ENCODE measurements around the gene THOC6.
A peak's percentile ranks its signal among the peaks of the same experiment; 100 is the strongest.

The THOC6 gene

GRCh38 chr16:3017794-3018506, 5.9 kb upstream of the THOC6 start, which contains the start of gene CLDN6:
Gene CLDN6 (minus strand): TSS chr16:3018183. CDS start chr16:3016021, 2,162 bp downstream.
- DNase-seq = peak in 4 of 6 experiments; percentile 11 to 17 (median 14)

- DNase-seq = no peak
Measured at GRCh38 chr16:3019594-3020246, 4.1 kb upstream of the THOC6 start.

GRCh38 chr16:3020247-3020603, 3.6 kb upstream of the THOC6 start, which contains the start of gene TNFRSF12A:
Gene TNFRSF12A (plus strand): TSS chr16:3020368. CDS start chr16:3020398, 30 bp downstream.
- peak in 5 of 6 experiments; percentile 27 to 64 (median 51) for DNase-seq

- DNase-seq = peak in 4 of 6 experiments; percentile 27 to 57 (median 46)
Measured at GRCh38 chr16:3020604-3021448, 3.0 kb upstream of the THOC6 start.

- peak; percentile 29 to 71 (median 62) for DNase-seq
Measured at GRCh38 chr16:3021449-3022207, 2.2 kb upstream of the THOC6 start.

GRCh38 chr16:3022208-3022683, 1.6 kb upstream of the THOC6 start:
- DNase-seq = peak in 4 of 6 experiments; percentile 21 to 67 (median 46)

GRCh38 chr16:3022684-3023414, 986 bp upstream of the THOC6 start:
- peak in 2 of 6 experiments; percentile 33 to 46 for DNase-seq

- DNase-seq = peak in 2 of 6 experiments; percentile 31 to 60
Measured at GRCh38 chr16:3023415-3023668, 493 bp upstream of the THOC6 start.

GRCh38 chr16:3025032-3026002, 1.5 kb downstream of the THOC6 start:
- no peak for DNase-seq

- DNase-seq = no peak
Measured at GRCh38 chr16:3026003-3026378, 2.2 kb downstream of the THOC6 start.

GRCh38 chr16:3026609-3027488, 3.0 kb downstream of the THOC6 start:
- DNase-seq = no peak

GRCh38 chr16:3027489-3027795, 3.6 kb downstream of the THOC6 start:
- DNase-seq = no peak

GRCh38 chr16:3027983-3028715, 4.3 kb downstream of the THOC6 start:
- peak; percentile 54 to 87 (median 85) for DNase-seq

GRCh38 chr16:3028716-3029319, 5.0 kb downstream of the THOC6 start:
- DNase-seq = no peak

GRCh38 chr16:3029491-3030221, 5.8 kb downstream of the THOC6 start:
- DNase-seq = peak in 4 of 6 experiments; percentile 8 to 45 (median 31)

GRCh38 chr16:3030222-3031212, 6.7 kb downstream of the THOC6 start:
- no peak for DNase-seq

- DNase-seq = no peak
Measured at GRCh38 chr16:3032624-3033023, 8.8 kb downstream of the THOC6 start.

All from stimulated activated naive CD4-positive, alpha-beta T cell (primary cell).